Fibroblast of lung (primary cell): Measurements from ENCODE around the gene LDLRAD4. TPM values are rescaled to one million over a fixed set of nuclear protein-coding genes. Genes with fewer than 3 reads are reported as not detected.

ENCODE experiments used
- DNase-seq, 2 donors: peaks; one replicate each; pipeline versions ENCODE4 v3.0.0 to v3.0.0-alpha.2; 2010; ENCODE audit warnings: low read depth in 2 of 2
- H2AFZ ChIP-seq: 2 replicates; pipeline ENCODE4 v1.5.1; 2012; ENCODE audit warnings: low read length, control low read depth, inconsistent platforms
- H3K27ac ChIP-seq: 2 replicates; pipeline ENCODE4 v1.5.1; 2011; ENCODE audit warnings: low read length, control low read depth; ENCODE audit not compliant: insufficient read depth
- H3K27me3 ChIP-seq: 2 replicates; pipeline ENCODE4 v1.5.1; 2011; ENCODE audit warnings: mild to moderate bottlenecking, low read length; ENCODE audit not compliant: control insufficient read depth, insufficient read depth
- H3K36me3 ChIP-seq: 2 replicates; pipeline ENCODE4 v1.5.1; 2011; ENCODE audit warnings: low read length; ENCODE audit not compliant: control insufficient read depth, insufficient read depth
- H3K4me1 ChIP-seq: 2 replicates; pipeline ENCODE4 v1.5.1; 2011; ENCODE audit warnings: low read length; ENCODE audit not compliant: control insufficient read depth, insufficient read depth; ENCODE audit errors: extremely low read depth
- H3K4me2 ChIP-seq: 2 replicates; pipeline ENCODE4 v1.5.1; 2011; ENCODE audit warnings: low read length, control low read depth; ENCODE audit not compliant: insufficient read depth; ENCODE audit errors: extremely low read depth
- H3K4me3 ChIP-seq, 4 experiments: fragments of 200-600 bp in 1 of 4; sonication (generic) in 1 of 4; replicated peaks in 1 of 4; 2 replicates each; pipeline ENCODE4 v1.5.1; 2011 to 2016; ENCODE audit warnings: low read length in 4 of 4, low read depth in 3 of 4, mild to moderate bottlenecking in 3 of 4, control low read depth in 2 of 4, inconsistent platforms in 1 of 4, mixed read lengths in 1 of 4; ENCODE audit not compliant: insufficient read depth in 1 of 4; ENCODE audit errors: control extremely low read depth in 1 of 4
- H3K79me2 ChIP-seq: 2 replicates; pipeline ENCODE4 v1.5.1; 2012; ENCODE audit warnings: mild to moderate bottlenecking, low read length, inconsistent platforms; ENCODE audit not compliant: control insufficient read depth, insufficient read depth
- H3K9ac ChIP-seq: 2 replicates; pipeline ENCODE4 v1.5.1; 2011; ENCODE audit warnings: mild to moderate bottlenecking, low read length, control low read depth; ENCODE audit not compliant: insufficient read depth
- H3K9me3 ChIP-seq: 2 replicates; pipeline ENCODE4 v1.5.1; 2012; ENCODE audit warnings: low read depth, low read length; ENCODE audit not compliant: control insufficient read depth, insufficient read depth
- H4K20me1 ChIP-seq: 2 replicates; pipeline ENCODE4 v1.5.1; 2011; ENCODE audit warnings: low read length; ENCODE audit not compliant: control insufficient read depth, insufficient read depth; ENCODE audit errors: extremely low read depth
- CTCF ChIP-seq, 2 donors: IDR thresholded peaks in 1 of 2; conservative IDR thresholded peaks in 1 of 2; 1 replicate in 1 of 2; 2 replicates in 1 of 2; pipeline ENCODE4 v1.5.1; 2011 to 2012; ENCODE audit warnings: low read length in 2 of 2, control low read depth in 1 of 2, inconsistent platforms in 1 of 2, low read depth in 1 of 2, mild to moderate bottlenecking in 1 of 2
- EZH2 ChIP-seq: IDR thresholded peaks from 2 replicates; pipeline ENCODE4 v1.5.1; 2012; ENCODE audit warnings: low read length, control low read depth, mild to moderate bottlenecking; ENCODE audit errors: missing control alignments
- polyA plus RNA-seq, 2 donors: library from polyadenylated mRNA; depleted of rRNA in 1 of 2; stranded (reverse) in 1 of 2; unstranded in 1 of 2; fragments of >200 nt; gene quantifications; 2 replicates each; pipeline ENCODE4 v1.2.1, GENCODE V29; 2011 to 2012; ENCODE audit warnings: missing spikeins in 1 of 2
- total RNA-seq: library from RNA; depleted of rRNA; stranded (reverse); fragments of >200 nt; gene quantifications from 2 replicates; pipeline ENCODE4 v1.2.1, GENCODE V29; 2014

LDLRAD4 gene
- total and polyA plus RNA-seq, 2 donors (not counting 1 experiment from before 2014, with no cell fraction given), result not detected

- no peaks in the 10 kb centered on the region for H3K9me3 ChIP-seq
- H3K4me2 ChIP-seq, result no peak overlapping the region
- no peaks in the 10 kb centered on the region for H3K36me3 ChIP-seq
- H3K27me3 ChIP-seq, result no peaks in the 10 kb centered on the region
- H3K4me1 ChIP-seq, result no peaks in the 10 kb centered on the region
- no peaks in the 10 kb centered on the region for H3K79me2 ChIP-seq
- no peak overlapping the region for H3K4me3 ChIP-seq
- no peak for DNase-seq
- H3K27ac ChIP-seq, result no peak overlapping the region
- no peaks in the 10 kb centered on the region for H4K20me1 ChIP-seq
- TF ChIP-seq CTCF (conservative IDR thresholded peaks at IDR 0.05 in 1 of 2, IDR thresholded peaks at IDR 0.05 in 1 of 2; ENCODE audit: low read depth in 1 of 2, low read length in 2 of 2) (no peak), EZH2 (no peak)
- peak overlapping the region; percentile 75 for H2AFZ ChIP-seq
- H3K9ac ChIP-seq, result no peak overlapping the region
These were observed 162.8 kb downstream of the LDLRAD4 start for GRCh38 chr18:13381331-13381730.

- H3K4me1 ChIP-seq, result no peaks in the 10 kb centered on the region
- peak overlapping the region; percentile 75 for H2AFZ ChIP-seq
- H3K4me2 ChIP-seq, result peak overlapping the region; percentile 59
- no peaks in the 10 kb centered on the region for H4K20me1 ChIP-seq
- H3K27me3 ChIP-seq, result no peaks in the 10 kb centered on the region
- no peaks in the 10 kb centered on the region for H3K79me2 ChIP-seq
- H3K4me3 ChIP-seq, result peak overlapping the region in 3 of 4 experiments; percentile 6 to 39 (median 22)
- peak overlapping the region; percentile 27 for H3K27ac ChIP-seq
- H3K36me3 ChIP-seq, result no peaks in the 10 kb centered on the region
- TF ChIP-seq CTCF (conservative IDR thresholded peaks at IDR 0.05 in 1 of 2, IDR thresholded peaks at IDR 0.05 in 1 of 2; ENCODE audit: low read depth in 1 of 2, low read length in 2 of 2), result no peak
- TF ChIP-seq EZH2, result no peak
- H3K9ac ChIP-seq, result peak overlapping the region; percentile 9
- no peaks in the 10 kb centered on the region for H3K9me3 ChIP-seq
- peak; percentile 40 to 77 for DNase-seq
These were observed 163.4 kb downstream of the LDLRAD4 start for GRCh38 chr18:13381944-13382365.

GRCh38 chr18:13382366-13382953 lies 163.9 kb downstream of the LDLRAD4 start:
- Histone ChIP-seq H3K4me1 (no peaks in the 10 kb centered on the region), H3K27me3 (no peaks in the 10 kb centered on the region), H3K4me2 (peak overlapping the region; percentile 59), H3K9ac (peak overlapping the region; percentile 9), H3K36me3 (no peaks in the 10 kb centered on the region), H3K79me2 (no peaks in the 10 kb centered on the region), H4K20me1 (no peaks in the 10 kb centered on the region), H3K9me3 (no peaks in the 10 kb centered on the region), H2AFZ (peak overlapping the region; percentile 75), H3K27ac (peak overlapping the region; percentile 27), H3K4me3 (peak overlapping the region in 2 of 4 experiments; percentile 6 to 39)
- peak; percentile 30 to 73 for DNase-seq
- TF ChIP-seq EZH2 (no peak), CTCF (conservative IDR thresholded peaks at IDR 0.05 in 1 of 2, IDR thresholded peaks at IDR 0.05 in 1 of 2; ENCODE audit: low read depth in 1 of 2, low read length in 2 of 2) (no peak)
